OCI-LY7 (cell line): ENCODE results near the gene DRAM1.

Experiments
- EZH2phosphoT487 ChIP-seq: fragments of 200-600 bp; sonication (generic); IDR thresholded peaks from 2 replicates; pipeline ENCODE4 v1.6.1; 2018; ENCODE audit warnings: low read depth, borderline replicate concordance, mild to moderate bottlenecking, mixed run types, antibody characterized with exemption, low read length, moderate library complexity, mixed read lengths
- TF ChIP-seq, protein P1 (sequence below): fragments of 200-600 bp; sonication (generic); conservative IDR thresholded peaks from 2 replicates; pipeline ENCODE4 v1.5.1; 2014; ENCODE audit warnings: mild to moderate bottlenecking, antibody characterized with exemption, low read length, moderate library complexity, mixed read lengths

DNA sequence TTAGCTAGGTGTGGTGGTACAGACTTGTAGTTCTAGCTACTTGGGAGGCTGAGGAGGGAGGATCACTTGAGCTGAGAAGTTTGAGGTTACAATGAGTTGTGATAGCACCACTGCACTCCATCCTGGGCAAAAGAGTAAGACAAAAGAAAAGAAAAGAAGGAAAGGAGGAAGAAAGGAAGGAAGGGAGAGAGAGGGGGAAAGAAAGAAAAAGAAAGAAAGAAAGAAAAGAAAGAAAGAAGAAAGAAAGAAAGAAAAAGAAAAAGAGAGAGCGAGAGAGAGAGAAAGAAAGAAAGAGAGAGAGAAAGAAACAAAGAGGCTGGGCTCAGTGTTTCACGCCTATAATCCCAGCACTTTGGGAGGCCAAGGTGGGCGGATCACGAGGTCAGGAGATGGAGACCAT, 36.3 kb upstream of the DRAM1 start:
- TF ChIP-seq, protein P1, sequence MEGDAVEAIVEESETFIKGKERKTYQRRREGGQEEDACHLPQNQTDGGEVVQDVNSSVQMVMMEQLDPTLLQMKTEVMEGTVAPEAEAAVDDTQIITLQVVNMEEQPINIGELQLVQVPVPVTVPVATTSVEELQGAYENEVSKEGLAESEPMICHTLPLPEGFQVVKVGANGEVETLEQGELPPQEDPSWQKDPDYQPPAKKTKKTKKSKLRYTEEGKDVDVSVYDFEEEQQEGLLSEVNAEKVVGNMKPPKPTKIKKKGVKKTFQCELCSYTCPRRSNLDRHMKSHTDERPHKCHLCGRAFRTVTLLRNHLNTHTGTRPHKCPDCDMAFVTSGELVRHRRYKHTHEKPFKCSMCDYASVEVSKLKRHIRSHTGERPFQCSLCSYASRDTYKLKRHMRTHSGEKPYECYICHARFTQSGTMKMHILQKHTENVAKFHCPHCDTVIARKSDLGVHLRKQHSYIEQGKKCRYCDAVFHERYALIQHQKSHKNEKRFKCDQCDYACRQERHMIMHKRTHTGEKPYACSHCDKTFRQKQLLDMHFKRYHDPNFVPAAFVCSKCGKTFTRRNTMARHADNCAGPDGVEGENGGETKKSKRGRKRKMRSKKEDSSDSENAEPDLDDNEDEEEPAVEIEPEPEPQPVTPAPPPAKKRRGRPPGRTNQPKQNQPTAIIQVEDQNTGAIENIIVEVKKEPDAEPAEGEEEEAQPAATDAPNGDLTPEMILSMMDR = no peak
- TF ChIP-seq EZH2phosphoT487 = no peak
